Medulla oblongata (tissue), 1 donor: ENCODE measurements around the gene SUPT6H.
A peak's percentile ranks its signal among the peaks of the same experiment; 100 is the strongest.
"Not testable (repeated sequence)": the region's sequence is repeated elsewhere in the genome, so short reads cannot be mapped to it uniquely, and the experiment has no call there.

Experiments used
- DNase-seq: peaks from one replicate; pipeline ENCODE4 v3.0.0-alpha.2; 2015; ENCODE audit errors: extremely low spot score

The SUPT6H gene

DNA sequence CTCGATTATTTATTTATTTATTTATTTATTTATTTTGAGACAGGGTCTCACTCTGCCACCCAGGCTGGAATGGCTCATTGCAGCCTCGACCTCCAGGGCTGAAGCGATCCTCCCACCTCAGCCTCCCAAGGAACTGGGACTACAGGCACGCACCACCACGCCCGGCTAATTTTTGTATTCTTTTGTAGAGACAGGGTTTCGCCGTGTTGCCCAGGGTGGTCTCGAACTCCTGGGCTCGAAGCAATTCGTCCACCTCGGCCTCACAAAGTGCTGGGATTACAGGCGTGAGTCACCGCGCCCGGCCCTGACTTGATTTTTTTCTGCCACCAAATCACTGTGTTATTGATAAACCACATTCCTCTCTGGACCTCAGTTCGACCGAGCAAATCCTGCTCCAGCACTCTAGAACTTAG, 57.0 kb downstream of the SUPT6H start:
- no peak for DNase-seq

DNA sequence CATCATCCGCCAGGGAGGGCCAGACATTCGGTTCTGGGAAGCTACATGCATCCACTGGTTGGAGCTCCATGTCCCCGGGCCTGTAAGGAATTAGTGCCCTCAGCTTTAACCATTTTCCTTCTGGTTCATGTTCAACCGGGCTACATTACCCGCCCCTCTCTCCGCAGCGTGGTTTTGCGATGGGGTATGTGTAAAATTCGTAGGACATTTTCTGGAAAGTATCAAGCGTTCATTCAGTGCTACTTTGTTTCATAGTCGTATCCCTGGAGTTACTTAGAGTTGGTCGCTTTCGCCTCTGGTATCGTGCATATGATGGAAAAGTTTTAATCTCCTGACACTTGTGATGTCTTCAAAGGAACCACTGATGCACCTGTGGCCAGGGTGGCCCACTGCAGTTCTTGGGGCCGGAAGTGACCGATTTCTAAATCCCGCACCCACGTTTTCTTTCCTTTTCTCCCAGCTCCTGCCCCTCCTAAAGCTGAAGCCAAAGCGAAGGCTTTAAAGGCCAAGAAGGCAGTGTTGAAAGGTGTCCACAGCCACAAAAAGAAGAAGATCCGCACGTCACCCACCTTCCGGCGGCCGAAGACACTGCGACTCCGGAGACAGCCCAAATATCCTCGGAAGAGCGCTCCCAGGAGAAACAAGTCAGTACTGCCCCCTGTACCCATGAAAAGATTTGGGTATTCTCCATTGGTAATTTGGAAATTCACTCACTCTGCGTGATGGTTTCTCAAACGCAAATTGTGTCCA, 58.4 kb downstream of the SUPT6H start:
- no peak for DNase-seq

DNA sequence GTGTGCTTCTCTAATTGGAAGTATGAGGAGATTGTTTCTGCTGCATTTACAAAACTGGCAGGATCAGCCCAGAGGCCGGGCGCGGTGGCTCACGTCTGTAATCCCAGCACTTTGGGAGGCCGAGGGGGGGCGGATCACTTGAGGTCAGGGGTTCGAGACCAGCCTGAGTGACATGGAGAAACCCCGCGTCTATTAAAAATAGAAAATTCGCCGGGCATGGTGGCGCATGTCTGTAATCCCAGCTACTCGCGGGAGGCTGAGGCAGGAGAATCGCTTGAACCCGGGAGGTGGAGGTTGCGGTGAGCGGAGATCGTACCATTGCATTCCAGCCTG, 59.0 kb downstream of the SUPT6H start:
- DNase-seq = not testable (repeated sequence)

DNA sequence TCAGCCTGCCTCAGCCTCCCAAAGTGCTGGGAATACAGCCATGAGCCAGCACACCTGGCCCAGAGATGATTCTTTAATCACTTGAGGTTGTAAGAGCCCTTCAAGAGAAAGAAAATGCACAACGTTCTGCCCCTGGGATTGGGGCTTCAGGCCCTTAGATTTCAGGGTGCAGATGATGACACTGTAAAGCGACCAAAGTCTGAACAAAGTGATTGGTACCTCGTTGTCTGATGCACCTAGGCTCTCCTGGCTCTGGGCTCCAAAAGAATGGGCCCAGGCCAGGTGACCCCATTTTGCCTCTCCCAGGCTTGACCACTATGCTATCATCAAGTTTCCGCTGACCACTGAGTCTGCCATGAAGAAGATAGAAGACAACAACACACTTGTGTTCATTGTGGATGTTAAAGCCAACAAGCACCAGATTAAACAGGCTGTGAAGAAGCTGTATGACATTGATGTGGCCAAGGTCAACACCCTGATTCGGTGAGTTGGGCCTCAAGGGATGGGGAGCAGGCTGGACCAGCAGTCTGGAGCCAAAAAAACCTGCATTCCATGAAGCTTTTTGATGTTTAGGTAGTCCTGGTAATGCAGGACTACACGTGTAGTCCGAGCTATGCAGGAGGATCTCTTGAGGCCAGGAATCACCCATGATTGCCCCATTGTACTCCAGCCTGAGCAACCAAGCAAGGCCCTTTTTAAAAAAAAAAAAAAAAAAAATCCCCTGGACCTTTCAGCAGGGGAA, 60.6 kb downstream of the SUPT6H start:
- DNase-seq = no peak

DNA sequence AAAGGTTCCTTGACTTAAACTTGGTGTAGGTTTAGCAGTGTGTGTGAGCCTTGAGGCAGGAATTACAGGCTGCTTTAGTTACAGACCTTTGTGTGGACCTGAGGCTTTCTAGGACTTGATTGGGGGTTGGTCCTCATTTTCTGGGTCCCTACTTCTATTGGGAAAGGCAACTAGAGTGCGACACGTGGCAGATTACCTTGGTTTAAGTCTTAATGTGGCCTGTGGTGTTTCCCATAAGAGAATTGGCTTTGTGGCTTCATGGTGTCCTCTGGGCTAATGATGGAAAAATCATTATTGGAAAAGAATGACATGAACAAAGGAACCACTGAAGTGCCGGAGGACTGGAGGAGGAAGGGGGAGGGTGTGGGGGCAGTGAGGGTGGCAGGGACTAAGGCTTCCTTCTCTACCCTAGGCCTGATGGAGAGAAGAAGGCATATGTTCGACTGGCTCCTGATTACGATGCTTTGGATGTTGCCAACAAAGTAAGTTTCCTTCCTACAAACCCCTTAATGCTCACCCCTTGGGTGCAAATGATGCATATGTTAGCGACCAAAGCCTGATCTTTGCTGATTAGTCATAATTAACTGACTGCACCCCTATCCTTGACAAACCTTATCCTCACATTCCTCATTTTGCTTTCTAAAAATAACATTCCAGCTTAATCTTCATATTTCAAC, 61.3 kb downstream of the SUPT6H start:
- no peak for DNase-seq

DNA sequence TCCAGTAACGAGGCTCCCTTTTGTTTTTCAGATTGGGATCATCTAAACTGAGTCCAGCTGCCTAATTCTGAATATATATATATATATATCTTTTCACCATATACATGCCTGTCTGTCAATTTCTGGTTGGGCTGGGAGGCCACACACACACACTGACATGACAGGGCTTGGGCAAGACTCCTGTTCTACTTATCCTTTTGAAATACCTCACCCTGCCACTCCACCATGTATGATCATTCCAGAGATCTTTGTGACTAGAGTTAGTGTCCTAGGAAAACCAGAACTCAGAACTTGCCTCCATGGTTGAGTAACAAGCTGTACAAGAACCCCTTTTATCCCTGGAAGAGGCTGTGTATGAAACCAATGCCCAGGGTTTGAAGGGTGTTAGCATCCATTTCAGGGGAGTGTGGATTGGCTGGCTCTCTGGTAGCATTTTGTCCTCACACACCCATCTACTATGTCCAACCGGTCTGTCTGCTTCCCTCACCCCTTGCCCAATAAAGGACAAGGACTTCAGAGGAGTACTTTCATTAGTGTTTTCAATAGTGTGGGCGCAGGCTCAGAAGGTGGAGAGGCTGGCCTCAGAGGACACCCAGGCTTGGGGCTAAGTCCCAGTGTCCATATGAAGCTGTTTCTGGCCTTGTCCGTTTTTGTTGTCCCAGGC, 62.0 kb downstream of the SUPT6H start:
- DNase-seq = not testable (repeated sequence)

DNA sequence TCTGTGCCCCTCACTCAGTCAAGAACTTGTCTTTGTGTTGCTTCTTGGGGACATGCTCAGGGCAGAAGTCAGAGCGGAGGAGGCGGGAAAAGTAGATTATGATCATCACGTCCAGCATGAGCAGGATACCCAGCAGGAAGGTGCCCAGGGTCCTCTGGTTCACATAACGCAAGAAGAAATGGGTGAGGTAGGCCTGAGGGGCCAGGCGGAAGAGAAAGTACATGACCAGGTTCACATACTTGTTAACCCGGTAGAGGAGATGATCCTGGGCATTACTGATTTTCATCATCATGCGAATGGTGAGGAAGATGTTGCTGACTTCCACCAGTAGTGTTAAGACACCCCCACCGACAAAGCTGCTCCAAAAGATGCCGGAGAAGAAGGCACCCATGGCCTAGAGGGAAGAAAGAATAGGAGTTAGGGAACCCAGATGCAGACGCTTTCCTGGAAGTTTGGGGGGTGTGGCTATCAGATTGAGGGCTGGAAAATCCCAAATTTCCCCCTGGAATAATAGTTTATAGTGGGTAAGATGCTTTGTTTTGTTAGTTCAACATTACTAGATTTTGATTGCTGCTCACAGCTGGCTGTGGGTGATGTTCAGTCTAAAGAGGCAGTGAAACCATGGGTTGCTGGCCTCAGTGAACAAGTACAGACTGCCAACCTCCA, 62.6 kb downstream of the SUPT6H start:
- DNase-seq = no peak

DNA sequence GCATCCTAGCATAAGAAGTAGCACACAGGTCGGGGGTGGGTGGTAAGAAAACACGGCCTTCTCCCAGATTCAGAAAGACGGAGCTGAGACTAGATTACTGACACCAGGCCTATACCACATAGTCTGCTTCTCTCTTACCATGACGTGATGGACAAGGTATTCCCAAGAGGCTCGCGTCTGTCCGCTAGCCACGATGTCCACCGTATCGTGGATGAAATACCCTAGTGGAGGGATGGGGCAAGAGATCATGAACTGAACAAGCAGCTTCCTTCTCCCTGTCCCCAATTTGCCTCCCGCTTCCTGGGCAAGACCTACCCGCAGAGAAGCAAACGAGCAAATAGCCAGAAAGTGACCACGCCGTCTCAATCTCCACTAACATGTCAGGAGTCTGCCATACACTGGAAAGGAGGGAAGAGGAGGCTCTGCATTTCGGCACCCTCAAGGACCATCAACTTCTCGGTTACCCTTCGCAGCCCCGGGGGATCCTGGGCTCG, 63.2 kb downstream of the SUPT6H start:
- no peak for DNase-seq

DNA sequence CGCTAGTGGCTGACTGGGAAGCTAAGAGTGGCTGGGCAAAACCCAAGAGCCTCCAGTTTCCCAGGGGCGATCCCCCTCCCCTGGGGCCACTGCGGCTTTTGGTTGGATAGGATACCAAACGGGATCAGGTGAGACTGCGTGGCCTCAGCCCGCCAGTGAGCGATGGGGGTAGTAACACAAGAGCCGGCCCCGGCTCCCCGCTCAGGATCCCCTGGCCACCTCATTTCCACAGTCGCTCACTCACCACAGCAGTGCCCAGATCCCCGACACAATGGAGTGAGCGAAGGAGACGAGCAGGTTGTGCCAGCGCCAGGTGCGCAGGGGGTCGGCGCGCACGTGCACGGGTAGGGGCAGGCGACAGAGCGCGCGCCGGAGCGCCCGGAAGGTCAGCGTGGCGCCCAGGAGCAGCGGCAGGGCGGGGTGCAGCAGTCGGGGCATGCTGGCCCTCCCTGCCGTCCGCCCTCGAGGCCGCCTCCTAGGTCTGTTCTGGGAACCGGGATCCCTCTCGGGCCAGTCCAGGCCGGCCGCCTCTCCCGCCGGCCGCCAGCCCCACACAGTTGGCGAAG, 63.7 kb downstream of the SUPT6H start:
- no peak for DNase-seq

DNA sequence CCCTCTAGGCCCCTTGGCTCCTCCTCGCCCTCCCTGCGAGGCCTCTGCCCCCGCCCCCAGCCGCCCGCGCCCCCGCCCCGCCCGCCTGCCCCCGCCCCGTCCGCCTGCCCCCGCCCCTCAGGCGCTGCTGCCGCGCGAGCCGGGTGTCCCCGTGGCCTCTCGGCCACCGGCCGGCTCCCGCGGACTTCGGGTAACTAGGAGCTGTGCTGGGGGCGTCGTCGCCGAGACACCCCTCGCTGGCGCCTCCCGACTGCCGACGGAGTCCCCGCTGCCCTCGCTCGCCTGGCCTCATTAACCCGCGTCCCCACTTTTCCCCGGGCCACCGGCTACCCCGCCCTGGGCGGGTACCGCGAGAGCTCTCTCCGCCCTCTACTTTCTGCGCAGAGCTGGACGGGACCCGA, 64.2 kb downstream of the SUPT6H start, which contains the start of gene TLCD1:
TSS of gene TLCD1 (minus strand) at position 8 of the 401 bp plus-strand sequence. CDS start 136 bp downstream, outside the sequence.
- peak; percentile 61 for DNase-seq

DNA sequence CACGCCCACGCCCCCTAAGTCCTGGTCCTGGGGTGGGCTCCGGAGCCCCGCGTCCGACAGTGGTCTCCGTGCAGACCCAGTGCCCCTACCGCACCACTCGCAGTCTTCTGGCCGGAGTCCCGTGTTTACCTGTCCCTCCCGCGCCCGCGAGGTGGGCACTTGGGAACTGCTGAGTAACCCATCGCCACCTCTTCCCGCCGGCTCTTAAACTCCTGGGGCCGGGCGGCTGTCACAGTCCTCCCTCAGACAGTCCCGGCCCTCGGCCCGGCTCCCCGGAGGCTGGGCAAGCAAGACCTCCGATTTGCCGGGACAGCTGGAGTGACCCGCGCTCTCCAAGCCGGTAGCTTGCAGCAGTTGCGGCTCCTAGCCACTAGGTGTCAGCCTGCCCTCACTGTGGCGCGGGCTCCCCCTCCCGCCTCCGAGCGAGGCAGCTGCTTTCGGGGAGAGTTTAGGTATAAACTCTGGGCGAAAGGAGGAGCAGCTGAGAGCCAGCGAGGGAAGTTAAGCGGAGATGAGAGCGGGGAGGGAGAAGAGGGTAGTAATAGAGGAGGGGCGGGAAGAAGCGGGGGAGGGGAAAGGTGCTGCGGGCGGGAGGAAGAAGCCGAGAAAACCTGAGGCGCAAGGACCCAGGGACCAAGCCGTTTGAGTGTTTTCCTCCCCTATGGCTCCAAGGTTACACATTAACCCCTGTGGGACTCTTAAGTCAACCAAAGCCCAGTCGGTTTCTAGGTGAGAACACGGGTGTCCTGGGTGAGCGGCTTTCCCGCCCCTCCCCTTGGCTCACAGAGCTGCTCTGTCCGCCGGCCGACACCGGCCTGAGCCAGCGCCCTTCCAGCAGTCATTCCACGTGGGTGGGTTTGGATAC, 64.9 kb downstream of the SUPT6H start:
- DNase-seq = peak; percentile 97

DNA sequence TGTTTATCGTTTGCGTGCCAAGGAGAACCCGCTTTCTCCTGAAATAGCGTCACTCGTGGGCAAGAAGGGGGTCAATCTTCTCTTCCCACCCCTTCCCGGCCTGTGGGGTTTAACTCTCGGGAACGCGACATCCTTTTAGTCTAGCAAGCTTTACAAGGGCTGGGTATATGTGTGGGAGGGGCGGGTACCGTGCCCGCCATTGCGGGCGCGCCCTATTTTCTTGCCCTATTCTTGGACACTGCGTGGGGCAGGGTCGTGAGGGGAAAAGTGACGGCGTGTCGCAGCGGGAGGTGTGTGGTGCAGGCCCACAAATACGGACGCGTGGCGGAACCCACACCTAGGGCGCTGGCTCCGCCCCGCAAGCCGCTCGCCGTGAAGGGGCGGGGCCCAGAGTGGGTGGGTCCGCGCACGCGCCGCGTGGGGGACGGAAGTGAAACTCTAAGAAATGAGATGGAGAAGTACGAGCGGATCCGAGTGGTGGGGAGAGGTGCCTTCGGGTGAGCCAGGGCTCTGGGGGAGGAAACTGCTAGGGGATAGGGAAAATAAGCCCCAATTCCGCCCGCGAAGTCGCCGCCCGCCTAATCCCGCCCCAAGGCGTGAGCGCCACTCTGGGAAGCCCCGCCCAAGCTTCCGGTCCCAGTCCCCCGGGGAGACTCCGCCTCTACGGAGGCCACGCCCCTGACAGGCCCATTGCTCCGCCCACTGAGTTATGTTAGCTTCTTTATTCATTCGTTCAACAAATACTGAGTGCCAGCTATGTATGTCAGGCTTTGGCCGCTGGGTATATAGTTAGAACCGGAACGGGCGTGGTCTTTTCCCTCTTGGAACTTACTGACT, 66.6 kb downstream of the SUPT6H start, which contains the start of gene NEK8:
TSS of gene NEK8 (plus strand) at position 425 of the 837 bp plus-strand sequence. CDS start at position 451, 26 bp downstream.
- DNase-seq = peak; percentile 95

DNA sequence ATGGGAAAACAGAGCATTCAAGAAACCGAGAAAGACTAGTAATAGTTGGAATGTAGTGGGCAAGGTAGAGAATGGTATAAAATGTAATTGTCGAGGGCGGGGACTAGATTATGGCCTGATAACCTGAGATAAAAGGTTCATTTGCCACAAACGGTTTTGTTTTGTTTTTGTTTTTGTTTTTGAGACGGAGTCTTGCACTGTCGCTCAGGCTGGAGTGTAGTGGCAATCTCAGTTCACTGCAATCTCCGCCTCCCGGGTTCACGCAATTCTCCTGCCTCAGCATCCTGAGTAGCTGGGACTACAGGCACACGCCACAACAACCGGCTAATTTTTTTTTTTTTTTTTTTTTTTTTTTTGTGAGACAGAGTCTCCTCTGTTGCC, 67.9 kb downstream of the SUPT6H start:
- DNase-seq = no peak

DNA sequence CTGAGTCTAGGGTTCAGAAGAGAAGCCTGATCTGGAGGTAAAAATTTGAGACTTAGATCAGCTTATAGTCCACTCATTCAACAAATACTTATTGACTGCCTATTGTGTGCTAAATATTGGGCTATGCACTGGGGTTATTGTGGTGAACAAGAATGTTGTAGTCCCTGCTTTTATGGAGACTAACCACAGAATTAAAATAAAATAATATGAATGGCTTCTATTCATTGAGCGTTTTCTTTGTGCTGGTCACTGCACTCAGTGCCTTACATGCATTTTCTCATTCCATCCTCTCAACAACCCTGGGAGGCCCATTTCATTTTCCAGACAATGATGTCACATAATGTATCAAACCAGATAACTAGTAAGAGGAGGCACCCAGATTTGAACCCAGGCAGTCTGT, 71.3 kb downstream of the SUPT6H start:
- no peak for DNase-seq

DNA sequence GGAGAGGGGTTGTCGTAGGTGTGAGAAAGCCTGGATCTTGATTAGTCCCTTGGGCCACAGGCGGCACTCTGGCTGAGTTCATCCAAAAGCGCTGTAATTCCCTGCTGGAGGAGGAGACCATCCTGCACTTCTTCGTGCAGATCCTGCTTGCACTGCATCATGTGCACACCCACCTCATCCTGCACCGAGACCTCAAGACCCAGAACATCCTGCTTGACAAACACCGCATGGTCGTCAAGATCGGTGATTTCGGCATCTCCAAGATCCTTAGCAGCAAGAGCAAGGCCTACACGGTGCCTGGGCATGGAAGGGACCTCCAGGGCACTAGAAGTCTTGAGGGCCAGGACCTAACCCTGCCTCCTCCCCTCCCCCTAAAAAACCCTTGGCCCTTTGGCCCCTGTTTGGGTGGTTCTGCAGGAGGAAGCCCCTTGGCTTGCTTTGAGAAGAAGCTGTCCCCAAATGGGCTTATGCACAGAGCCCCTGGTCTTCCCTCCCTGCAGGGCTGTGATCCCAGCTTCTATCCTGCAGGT, 72.8 kb downstream of the SUPT6H start:
- no peak for DNase-seq

DNA sequence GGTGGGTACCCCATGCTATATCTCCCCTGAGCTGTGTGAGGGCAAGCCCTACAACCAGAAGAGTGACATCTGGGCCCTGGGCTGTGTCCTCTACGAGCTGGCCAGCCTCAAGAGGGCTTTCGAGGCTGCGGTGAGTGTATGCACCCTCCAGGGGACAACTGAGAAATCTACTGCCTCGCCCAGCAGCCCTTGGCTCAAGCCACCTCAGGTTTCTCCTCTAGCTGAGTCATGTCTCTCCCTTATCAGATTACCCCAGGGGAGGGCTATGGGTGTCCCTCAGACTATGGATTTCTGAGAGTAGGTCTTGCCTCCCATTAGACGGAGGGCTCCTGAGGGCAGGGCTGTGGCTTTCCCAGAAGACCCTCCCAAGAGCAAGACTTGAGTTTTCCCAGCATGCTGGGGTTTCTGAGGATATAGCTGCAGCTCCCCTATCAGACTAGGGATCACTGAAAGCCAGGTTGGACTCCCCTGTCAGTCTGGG, 73.3 kb downstream of the SUPT6H start:
- DNase-seq = no peak

DNA sequence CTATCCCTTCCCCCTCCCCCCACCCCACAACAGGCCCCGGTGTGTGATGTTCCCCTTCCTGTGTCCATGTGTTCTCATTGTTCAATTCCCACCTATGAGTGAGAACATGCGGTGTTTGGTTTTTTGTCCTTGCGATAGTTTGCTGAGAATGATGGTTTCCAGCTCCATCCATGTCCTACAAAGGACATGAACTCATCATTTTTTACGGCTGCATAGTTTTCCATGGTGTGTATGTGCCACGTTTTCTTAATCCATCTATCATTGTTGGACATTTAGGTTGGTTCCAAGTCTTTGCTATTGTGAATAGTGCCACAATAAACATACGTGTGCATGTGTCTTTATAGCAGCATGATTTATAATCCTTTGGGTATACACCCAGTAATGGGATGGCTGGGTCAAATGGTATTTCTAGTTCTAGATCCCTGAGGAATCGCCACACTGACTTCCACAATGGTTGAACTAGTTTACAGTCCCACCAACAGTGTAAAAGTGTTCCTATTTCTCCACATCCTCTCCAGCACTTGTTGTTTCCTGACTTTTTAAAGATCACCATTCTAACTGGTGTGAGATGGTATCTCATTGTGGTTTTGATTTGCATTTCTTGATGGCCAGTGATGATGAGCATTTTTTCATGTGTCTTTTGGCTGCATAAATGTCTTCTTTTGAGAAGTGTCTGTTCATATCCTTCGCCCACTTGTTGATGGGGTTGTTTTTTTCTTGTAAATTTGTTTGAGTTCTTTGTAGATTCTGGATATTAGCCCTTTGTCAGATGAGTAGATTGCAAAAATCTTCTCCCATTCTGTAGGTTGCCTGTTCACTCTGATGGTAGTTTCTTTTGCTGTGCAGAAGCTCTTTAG, 74.1 kb downstream of the SUPT6H start:
- not testable (repeated sequence) for DNase-seq

DNA sequence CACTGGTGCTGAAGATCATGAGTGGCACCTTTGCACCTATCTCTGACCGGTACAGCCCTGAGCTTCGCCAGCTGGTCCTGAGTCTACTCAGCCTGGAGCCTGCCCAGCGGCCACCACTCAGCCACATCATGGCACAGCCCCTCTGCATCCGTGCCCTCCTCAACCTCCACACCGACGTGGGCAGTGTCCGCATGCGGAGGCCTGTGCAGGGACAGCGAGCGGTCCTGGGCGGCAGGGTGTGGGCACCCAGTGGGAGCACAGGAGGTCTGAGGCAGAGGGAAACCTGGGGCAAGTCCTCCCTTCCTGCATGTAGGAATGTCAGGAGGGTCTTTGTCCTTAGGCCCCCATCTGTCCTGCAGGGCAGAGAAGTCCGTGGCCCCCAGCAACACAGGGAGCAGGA, 75.3 kb downstream of the SUPT6H start:
- no peak for DNase-seq
